Tibial artery (tissue), 4 donors: Measurements from ENCODE around the gene EDIL3.

Source experiments
- DNase-seq, 2 donors: peaks; one replicate each; pipeline ENCODE4 v3.0.0-alpha.2; 2019
- H3K27ac ChIP-seq, 2 donors: fragments of 200-600 bp; sonication (generic) in 1 of 2; 1 replicate in 1 of 2; 2 replicates in 1 of 2; pipeline ENCODE4 v1.5.1; 2018 to 2019; ENCODE audit warnings: mild to moderate bottlenecking in 1 of 2
- H3K27me3 ChIP-seq, 2 donors: fragments of 200-600 bp; sonication (generic) in 1 of 2; one replicate each; pipeline versions ENCODE4 v1.5.1 to v1.6.0; 2016 to 2019
- H3K36me3 ChIP-seq, 3 donors: fragments of 200-600 bp; sonication (generic) in 2 of 3; one replicate each; pipeline ENCODE4 v1.5.1; 2016 to 2019; ENCODE audit warnings: mild to moderate bottlenecking in 2 of 3
- H3K4me1 ChIP-seq, 4 donors: fragments of 200-600 bp; sonication (generic) in 2 of 4; 1 replicate in 3 of 4; 2 replicates in 1 of 4; pipeline ENCODE4 v1.5.1; 2016 to 2019
- H3K4me3 ChIP-seq, 2 donors: fragments of 200-600 bp; sonication (generic) in 1 of 2; 1 replicate in 1 of 2; 2 replicates in 1 of 2; pipeline ENCODE4 v1.5.1; 2018 to 2019; ENCODE audit warnings: mild to moderate bottlenecking in 2 of 2
- H3K9me3 ChIP-seq, 3 donors: fragments of 200-600 bp; sonication (generic) in 1 of 3; one replicate each; pipeline ENCODE4 v1.5.1; 2016 to 2019
- CTCF ChIP-seq, 2 experiments: fragments of 200-600 bp in 1 of 2; fragments of 450-650 bp in 1 of 2; IDR thresholded peaks; one replicate each; pipeline ENCODE4 v1.5.1; 2017 to 2019; ENCODE audit warnings: antibody characterized with exemption in 2 of 2, mild to moderate bottlenecking in 1 of 2, moderate library complexity in 1 of 2
- intact Hi-C: fragments of 100-400 bp; cut with DNase I; formaldehyde crosslinking; loops from one replicate; pipeline ENCODE4 v1.15.0; 2023; ENCODE audit warnings: low total_unique reads

The EDIL3 gene

DNA sequence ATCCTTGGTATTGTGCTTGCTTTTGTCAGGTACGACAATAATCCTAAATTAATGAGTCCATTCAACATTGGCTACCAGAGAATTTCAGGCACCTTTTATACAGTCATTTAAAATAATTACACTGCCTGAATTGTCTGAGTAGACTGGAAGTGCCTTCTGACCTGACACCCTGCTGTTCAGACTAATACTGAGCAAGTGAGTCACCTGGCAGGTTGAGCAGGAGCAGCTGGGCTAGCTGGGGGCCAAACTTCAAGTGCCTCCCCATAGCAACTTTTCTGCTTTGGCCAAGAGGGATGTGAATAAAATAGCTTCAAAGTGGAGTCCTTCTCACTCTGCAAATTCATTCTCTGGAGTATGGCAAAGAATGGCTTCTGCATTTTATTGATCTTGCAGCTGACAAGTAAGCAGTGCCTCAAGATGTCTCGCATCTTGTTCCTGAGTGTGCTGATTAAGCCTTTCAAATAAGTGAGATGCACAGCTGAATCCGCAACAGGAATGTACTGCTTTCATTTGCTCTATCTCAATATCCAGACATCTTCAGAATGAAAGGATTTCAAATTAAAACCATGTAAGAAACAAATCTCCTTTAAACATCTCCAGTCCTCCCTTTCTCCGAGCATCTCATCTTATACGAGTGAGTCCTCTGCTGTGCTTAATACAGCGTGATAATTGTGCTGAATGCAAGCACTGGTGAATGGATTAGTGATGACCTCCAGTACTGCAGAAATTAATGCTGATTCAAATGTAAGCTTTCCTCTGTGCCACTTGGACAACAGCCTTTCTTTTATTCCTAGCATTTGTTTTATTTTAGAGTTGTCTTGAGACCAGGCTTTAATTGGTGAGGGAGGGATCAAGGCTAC is 271.2 kb downstream of the EDIL3 start:
- TF ChIP-seq CTCF (IDR thresholded peaks at IDR 0.05), result no peak
- intact Hi-C loops, result no loop called here
- Histone ChIP-seq H3K36me3 (no peaks in the 10 kb centered on the region), H3K4me1 (no peaks in the 10 kb centered on the region), H3K27ac (no peak overlapping the region), H3K9me3 (no peaks in the 10 kb centered on the region), H3K4me3 (no peak overlapping the region), H3K27me3 (no peaks in the 10 kb centered on the region)
- DNase-seq, result no peak

- no peak overlapping the region for H3K27ac ChIP-seq
- H3K4me1 ChIP-seq, result peaks cover 0 to 26% (median 3%) of the 10 kb centered on the region in 4 donors
- H3K27me3 ChIP-seq, result no peaks in the 10 kb centered on the region
- no peak for TF ChIP-seq CTCF (IDR thresholded peaks at IDR 0.05)
- H3K4me3 ChIP-seq, result no peak overlapping the region
- no peaks in the 10 kb centered on the region for H3K9me3 ChIP-seq
- intact Hi-C loops, result no loop called here
- no peaks in the 10 kb centered on the region for H3K36me3 ChIP-seq
- no peak for DNase-seq
Measured at GRCh38 chr5:84092738-84093137, 291.9 kb downstream of the EDIL3 start.

- TF ChIP-seq CTCF (IDR thresholded peaks at IDR 0.05), result no peak
- no peak overlapping the region for H3K4me3 ChIP-seq
- H3K4me1 ChIP-seq, result peaks cover 0 to 26% (median 3%) of the 10 kb centered on the region in 4 donors
- no peaks in the 10 kb centered on the region for H3K9me3 ChIP-seq
- H3K36me3 ChIP-seq, result no peaks in the 10 kb centered on the region
- DNase-seq, result no peak
- intact Hi-C loops, result no loop called here
- H3K27me3 ChIP-seq, result no peaks in the 10 kb centered on the region
- H3K27ac ChIP-seq, result no peak overlapping the region
Measured at GRCh38 chr5:84091127-84091799, 293.4 kb downstream of the EDIL3 start.

- no peaks in the 10 kb centered on the region for H3K36me3 ChIP-seq
- no peak overlapping the region for H3K27ac ChIP-seq
- no peak for DNase-seq
- no peak overlapping the region for H3K4me3 ChIP-seq
- H3K4me1 ChIP-seq, result peaks cover 0 to 17% (median 0%) of the 10 kb centered on the region in 4 donors
- no peaks in the 10 kb centered on the region for H3K27me3 ChIP-seq
- H3K9me3 ChIP-seq, result no peaks in the 10 kb centered on the region
- TF ChIP-seq CTCF (IDR thresholded peaks at IDR 0.05), result peak in 1 of 2 experiments; percentile 24
- intact Hi-C loops, result no loop called here
Measured at GRCh38 chr5:84088996-84089395, 295.7 kb downstream of the EDIL3 start.

DNA sequence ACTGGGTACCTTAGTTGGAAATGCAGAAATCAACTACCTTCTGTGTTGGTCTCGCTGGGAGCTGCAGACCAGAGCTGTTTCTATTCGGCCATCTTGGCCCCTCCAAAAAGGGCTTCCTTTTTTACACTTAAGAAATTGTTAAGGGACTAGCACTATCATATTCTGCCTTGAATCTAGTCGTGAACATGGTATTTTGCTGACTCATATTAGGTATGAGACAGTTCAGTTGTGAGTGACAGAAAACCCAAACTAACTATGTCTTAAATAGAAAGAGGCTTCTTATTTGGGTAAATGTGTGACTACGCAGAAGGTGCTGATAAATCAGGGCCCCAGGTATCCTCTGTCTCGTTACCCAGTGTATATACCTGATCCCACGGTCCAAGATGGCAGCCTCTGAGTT is 298.2 kb downstream of the EDIL3 start:
- no peak for DNase-seq
- no peak for TF ChIP-seq CTCF (IDR thresholded peaks at IDR 0.05)
- H3K27me3 ChIP-seq, result no peaks in the 10 kb centered on the region
- no peaks in the 10 kb centered on the region for H3K9me3 ChIP-seq
- intact Hi-C loops, result no loop called here
- no peak overlapping the region for H3K27ac ChIP-seq
- no peaks in the 10 kb centered on the region for H3K36me3 ChIP-seq
- no peak overlapping the region for H3K4me3 ChIP-seq
- H3K4me1 ChIP-seq, result peaks cover 0 to under 1% (median 0%) of the 10 kb centered on the region in 4 donors
